ENCODE data around the gene SLIT3.

SLIT3 gene

GRCh38 chr5:168667301-168667840 lies 633.6 kb downstream of the SLIT3 start:
- Histone ChIP-seq H2AFZ (ENCODE audit: low read depth, low read length) (no peak overlapping the region), H3K9me3 (ENCODE audit: insufficient read depth, low read length, severe bottlenecking) (no peaks in the 10 kb centered on the region), H3K27me3 (ENCODE audit: insufficient read depth, low read length, poor library complexity) (peaks cover 10% of the 10 kb centered on the region), H4K20me1 (ENCODE audit: insufficient read depth, low read length) (no peaks in the 10 kb centered on the region), H3K9ac (ENCODE audit: low read depth, low read length) (no peak overlapping the region), H3K4me2 (ENCODE audit: insufficient read depth, low read length) (no peak overlapping the region), H3K79me2 (ENCODE audit: insufficient read depth, low read length) (no peaks in the 10 kb centered on the region), H3K36me3 (ENCODE audit: insufficient read depth, low read length) (no peaks in the 10 kb centered on the region), H3K4me3 (ENCODE audit: low read depth in 1 of 2, low read length in 2 of 2) (no peak overlapping the region), H3K4me1 (ENCODE audit: insufficient read depth, low read length) (no peaks in the 10 kb centered on the region), H3K27ac (ENCODE audit: low read length) (no peak overlapping the region)
- ATAC-seq (ENCODE audit: insufficient read depth, low read depth) (no peak), DNase-seq (no peak)
- TF ChIP-seq CTCF (IDR thresholded peaks at IDR 0.05; ENCODE audit: borderline replicate concordance, extremely low read depth, low read length, poor library complexity, severe bottlenecking) (no peak), EZH2 (IDR thresholded peaks at IDR 0.05; ENCODE audit: borderline replicate concordance, low read depth, low read length, severe bottlenecking) (no peak)

- Histone ChIP-seq H3K4me1 (ENCODE audit: insufficient read depth, low read length) (no peaks in the 10 kb centered on the region), H3K4me2 (ENCODE audit: insufficient read depth, low read length) (no peak overlapping the region), H4K20me1 (ENCODE audit: insufficient read depth, low read length) (no peaks in the 10 kb centered on the region), H3K79me2 (ENCODE audit: insufficient read depth, low read length) (no peaks in the 10 kb centered on the region), H3K36me3 (ENCODE audit: insufficient read depth, low read length) (no peaks in the 10 kb centered on the region), H3K9me3 (ENCODE audit: insufficient read depth, low read length, severe bottlenecking) (no peaks in the 10 kb centered on the region), H3K27me3 (ENCODE audit: insufficient read depth, low read length, poor library complexity) (peaks cover 10% of the 10 kb centered on the region), H3K27ac (ENCODE audit: low read length) (no peak overlapping the region), H3K4me3 (ENCODE audit: low read depth in 1 of 2, low read length in 2 of 2) (no peak overlapping the region), H3K9ac (ENCODE audit: low read depth, low read length) (no peak overlapping the region), H2AFZ (ENCODE audit: low read depth, low read length) (no peak overlapping the region)
- TF ChIP-seq EZH2 (IDR thresholded peaks at IDR 0.05; ENCODE audit: borderline replicate concordance, low read depth, low read length, severe bottlenecking) (no peak), CTCF (IDR thresholded peaks at IDR 0.05; ENCODE audit: borderline replicate concordance, extremely low read depth, low read length, poor library complexity, severe bottlenecking) (no peak)
- DNase-seq (no peak), ATAC-seq (ENCODE audit: insufficient read depth, low read depth) (no peak)
These were observed 634.6 kb downstream of the SLIT3 start for GRCh38 chr5:168666356-168666755.

GRCh38 chr5:168663276-168664004 lies 637.5 kb downstream of the SLIT3 start:
- no peak overlapping the region for H3K27ac ChIP-seq (ENCODE audit: low read length)

More at GRCh38 chr5:168663276-168664004, 637.5 kb downstream of the SLIT3 start:
- H3K79me2 ChIP-seq (ENCODE audit: insufficient read depth, low read length), result no peaks in the 10 kb centered on the region
- no peak overlapping the region for H2AFZ ChIP-seq (ENCODE audit: low read depth, low read length)
- H3K9me3 ChIP-seq (ENCODE audit: insufficient read depth, low read length, severe bottlenecking), result no peaks in the 10 kb centered on the region
- ATAC-seq (ENCODE audit: insufficient read depth, low read depth) (no peak), DNase-seq (no peak)
- H3K4me1 ChIP-seq (ENCODE audit: insufficient read depth, low read length), result no peaks in the 10 kb centered on the region
- peaks cover 8% of the 10 kb centered on the region for H3K27me3 ChIP-seq (ENCODE audit: insufficient read depth, low read length, poor library complexity)
- no peak overlapping the region for H3K4me2 ChIP-seq (ENCODE audit: insufficient read depth, low read length)
- no peak overlapping the region for H3K4me3 ChIP-seq (ENCODE audit: low read depth in 1 of 2, low read length in 2 of 2)
- TF ChIP-seq CTCF (IDR thresholded peaks at IDR 0.05; ENCODE audit: borderline replicate concordance, extremely low read depth, low read length, poor library complexity, severe bottlenecking) (no peak), EZH2 (IDR thresholded peaks at IDR 0.05; ENCODE audit: borderline replicate concordance, low read depth, low read length, severe bottlenecking) (no peak)
- no peaks in the 10 kb centered on the region for H4K20me1 ChIP-seq (ENCODE audit: insufficient read depth, low read length)
- H3K36me3 ChIP-seq (ENCODE audit: insufficient read depth, low read length), result no peaks in the 10 kb centered on the region
- no peak overlapping the region for H3K9ac ChIP-seq (ENCODE audit: low read depth, low read length)

Data from DND-41 (cell line).